OCI-LY7 (cell line): Measurements from ENCODE around the gene HOXA7. TPM values are rescaled to one million over a fixed set of nuclear protein-coding genes. Genes with fewer than 3 reads are reported as not detected.

Experiments
- BruUV-seq: library from RNA; stranded (reverse); fragments of 400-500 nt; replicated peaks from 2 replicates; lab custom pipeline; 2021; lab: Mats Ljungman, UMichigan
- CTCF ChIA-PET: fragments of 300-600 bp; sonication (Branson Sonifier 250); formaldehyde crosslinking; loops from one replicate; lab custom pipeline; 2022; ENCODE audit warnings: antibody characterized with exemption; ENCODE audit not compliant: unreplicated experiment; lab: Charles Lee
- POLR2A ChIA-PET: fragments of 300-600 bp; sonication (Branson Sonifier 250); formaldehyde crosslinking; loops from one replicate; lab custom pipeline; 2022; ENCODE audit warnings: antibody characterized with exemption; lab: Charles Lee
- DNase-seq: peaks from one replicate; pipeline ENCODE4 v3.0.0-alpha.2; 2015; ENCODE audit warnings: low spot score
- H2AFZ ChIP-seq: fragments of 200-600 bp; sonication (generic), shearing (Covaris generic); 2 replicates; pipeline ENCODE4 v1.6.1; 2014; ENCODE audit warnings: mild to moderate bottlenecking, antibody characterized with exemption, low read length, moderate library complexity
- H3K27ac ChIP-seq: fragments of 200-600 bp; sonication (generic); 2 replicates; pipeline ENCODE4 v1.5.1; 2014; ENCODE audit warnings: mixed run types, low read depth, mild to moderate bottlenecking, moderate library complexity, low read length, inconsistent platforms; ENCODE audit not compliant: poor library complexity, severe bottlenecking
- H3K36me3 ChIP-seq: fragments of 200-600 bp; sonication (generic); 2 replicates; pipeline ENCODE4 v1.6.1; 2014; ENCODE audit warnings: mild to moderate bottlenecking, antibody characterized with exemption, low read length, moderate library complexity, mixed read lengths; ENCODE audit not compliant: insufficient read depth
- H3K4me1 ChIP-seq: fragments of 200-600 bp; sonication (generic); 2 replicates; pipeline ENCODE4 v1.5.1; 2014; ENCODE audit warnings: mild to moderate bottlenecking, low read length; ENCODE audit not compliant: insufficient read depth, poor library complexity, severe bottlenecking
- H3K4me2 ChIP-seq: fragments of 200-600 bp; sonication (generic); 2 replicates; pipeline ENCODE4 v1.6.1; 2014; ENCODE audit warnings: mild to moderate bottlenecking, low read length
- H3K4me3 ChIP-seq: fragments of 200-600 bp; sonication (generic); 2 replicates; pipeline ENCODE4 v1.5.1; 2014; ENCODE audit warnings: mild to moderate bottlenecking, low read depth, low read length; ENCODE audit not compliant: poor library complexity, severe bottlenecking
- H3K79me2 ChIP-seq: fragments of 200-600 bp; sonication (generic); 2 replicates; pipeline ENCODE4 v1.6.1; 2016; ENCODE audit warnings: low read depth, mild to moderate bottlenecking, low read length, moderate library complexity, mixed read lengths; ENCODE audit not compliant: insufficient read depth
- H3K9me2 ChIP-seq: fragments of 200-600 bp; sonication (generic); 2 replicates; pipeline ENCODE4 v1.6.1; 2016; ENCODE audit warnings: mild to moderate bottlenecking, low read length, mixed read lengths; ENCODE audit not compliant: insufficient read depth
- H3K9me3 ChIP-seq: fragments of 200-600 bp; sonication (generic); 2 replicates; pipeline ENCODE4 v1.6.1; 2014; ENCODE audit warnings: mild to moderate bottlenecking, mixed run types, low read length, mixed read lengths
- H4K20me1 ChIP-seq: fragments of 200-600 bp; sonication (generic); 2 replicates; pipeline ENCODE4 v1.6.1; 2014; ENCODE audit warnings: mild to moderate bottlenecking, antibody characterized with exemption, low read length, moderate library complexity, mixed read lengths; ENCODE audit not compliant: insufficient read depth
- CTCF ChIP-seq: fragments of 200-600 bp; sonication (generic); conservative IDR thresholded peaks from 2 replicates; pipeline ENCODE4 v1.5.1; 2014; ENCODE audit warnings: mild to moderate bottlenecking, antibody characterized with exemption, low read length, moderate library complexity, mixed read lengths
- EZH2phosphoT487 ChIP-seq: fragments of 200-600 bp; sonication (generic); IDR thresholded peaks from 2 replicates; pipeline ENCODE4 v1.6.1; 2018; ENCODE audit warnings: low read depth, borderline replicate concordance, mild to moderate bottlenecking, mixed run types, antibody characterized with exemption, low read length, moderate library complexity, mixed read lengths
- intact Hi-C: fragments of 100-400 bp; cut with micrococcal nuclease; formaldehyde crosslinking; loops from one replicate; pipeline ENCODE4 v1.10.0; 2022; ENCODE audit not compliant: unreplicated experiment
- total RNA-seq, 2 experiments: library from RNA; depleted of rRNA in 1 of 2; stranded (reverse); fragments of >200 nt in 1 of 2; shearing (Covaris generic) in 1 of 2; gene quantifications; 2 replicates each; pipeline ENCODE4 v1.2.3, GENCODE V29; 2014 to 2022

HOXA7 gene
- total RNA-seq, 2 experiments from 2014 or later: 1.2 to 6.0 TPM

GRCh38 chr7:27192546-27193334 is 36.3 kb upstream of the HOXA7 start:
- peak overlapping the region; percentile 43; the same call in 1 of the 2 replicates for H3K4me2 ChIP-seq
- H3K9me3 ChIP-seq: no peaks in the 10 kb centered on the region
- H2AFZ ChIP-seq: no peak overlapping the region
- POLR2A ChIA-PET: interaction anchor here (0.5 kb wide), 1 partner anchor 32 kb away, joined by 3 read pairs; no protein-coding TSS in a partner anchor
- H3K4me1 ChIP-seq: no peaks in the 10 kb centered on the region
- H3K9me2 ChIP-seq: no peaks in the 10 kb centered on the region
- H4K20me1 ChIP-seq: no peaks in the 10 kb centered on the region
- TF ChIP-seq EZH2phosphoT487: no peak
- TF ChIP-seq CTCF: no peak
- H3K36me3 ChIP-seq: no peaks in the 10 kb centered on the region
- H3K27ac ChIP-seq: no peak overlapping the region
- no TSS peak for BruUV-seq
- DNase-seq: no peak
- H3K4me3 ChIP-seq: no peak overlapping the region
- CTCF ChIA-PET: no interaction called here
- intact Hi-C loops: loop anchor here (10.0 kb wide), 2 partner anchors 472 to 832 kb away; partner anchors contain the start of gene HIBADH
- H3K79me2 ChIP-seq: no peaks in the 10 kb centered on the region

GRCh38 chr7:27191833-27192545 is 35.5 kb upstream of the HOXA7 start:
- H3K27ac ChIP-seq: no peak overlapping the region
- H3K79me2 ChIP-seq: no peaks in the 10 kb centered on the region
- TF ChIP-seq CTCF (no peak), EZH2phosphoT487 (no peak)
- H3K4me1 ChIP-seq: no peaks in the 10 kb centered on the region
- CTCF ChIA-PET: no interaction called here
- H3K9me3 ChIP-seq: no peaks in the 10 kb centered on the region
- no TSS peak for BruUV-seq
- H4K20me1 ChIP-seq: no peaks in the 10 kb centered on the region
- no peak overlapping the region for H3K4me3 ChIP-seq
- H3K36me3 ChIP-seq: no peaks in the 10 kb centered on the region
- H3K9me2 ChIP-seq: no peaks in the 10 kb centered on the region
- H2AFZ ChIP-seq: no peak overlapping the region
- DNase-seq: no peak
- intact Hi-C loops: loop anchor here (10.0 kb wide), 2 partner anchors 473 to 833 kb away; partner anchors contain the start of gene HIBADH
- POLR2A ChIA-PET: no interaction called here
- no peak overlapping the region for H3K4me2 ChIP-seq
